Mucosa of stomach (tissue), 1 donor: ENCODE measurements around the gene RHOA.

Experiments
- H3K27me3 ChIP-seq: one replicate; pipeline ENCODE4 v1.7.0; 2013; ENCODE audit warnings: mild to moderate bottlenecking, low read length; ENCODE audit not compliant: control insufficient read depth, insufficient read depth
- H3K36me3 ChIP-seq: one replicate; pipeline ENCODE4 v1.7.0; 2013; ENCODE audit warnings: low read length; ENCODE audit not compliant: control insufficient read depth, insufficient read depth
- H3K4me1 ChIP-seq: one replicate; pipeline ENCODE4 v1.7.0; 2013; ENCODE audit warnings: mild to moderate bottlenecking, low read length; ENCODE audit not compliant: control insufficient read depth, insufficient read depth
- H3K4me3 ChIP-seq: one replicate; pipeline ENCODE4 v1.7.0; 2013; ENCODE audit warnings: low read length
- H3K9ac ChIP-seq: one replicate; pipeline ENCODE4 v1.7.0; 2013; ENCODE audit warnings: mild to moderate bottlenecking, low read length, moderate library complexity
- H3K9me3 ChIP-seq: one replicate; pipeline ENCODE4 v1.7.0; 2013; ENCODE audit warnings: mild to moderate bottlenecking, low read length, moderate library complexity; ENCODE audit not compliant: control insufficient read depth
- donor health status: Pancreatic carcinoma.

Gene RHOA

GRCh38 chr3:49386056-49386756, 25.6 kb downstream of the RHOA start:
- Histone ChIP-seq H3K4me3 (no peak overlapping the region), H3K36me3 (no peaks in the 10 kb centered on the region), H3K9me3 (no peaks in the 10 kb centered on the region), H3K27me3 (no peaks in the 10 kb centered on the region), H3K9ac (no peak overlapping the region), H3K4me1 (peaks cover 9% of the 10 kb centered on the region)

GRCh38 chr3:49385617-49386016, 26.2 kb downstream of the RHOA start:
- H3K9me3 ChIP-seq: no peaks in the 10 kb centered on the region
- H3K27me3 ChIP-seq: no peaks in the 10 kb centered on the region
- no peak overlapping the region for H3K9ac ChIP-seq
- no peak overlapping the region for H3K4me3 ChIP-seq
- peaks cover 9% of the 10 kb centered on the region for H3K4me1 ChIP-seq
- H3K36me3 ChIP-seq: no peaks in the 10 kb centered on the region

- peaks cover 9% of the 10 kb centered on the region for H3K4me1 ChIP-seq
- H3K27me3 ChIP-seq: no peaks in the 10 kb centered on the region
- no peaks in the 10 kb centered on the region for H3K36me3 ChIP-seq
- H3K9ac ChIP-seq: no peak overlapping the region
- H3K4me3 ChIP-seq: no peak overlapping the region
- no peaks in the 10 kb centered on the region for H3K9me3 ChIP-seq
These were observed 28.4 kb downstream of the RHOA start for GRCh38 chr3:49383387-49383786.

GRCh38 chr3:49378249-49378895, 33.4 kb downstream of the RHOA start:
- peaks cover under 1% of the 10 kb centered on the region for H3K4me1 ChIP-seq

GRCh38 chr3:49377483-49377882, 34.3 kb downstream of the RHOA start:
- Histone ChIP-seq H3K4me3 (no peak overlapping the region), H3K9me3 (no peaks in the 10 kb centered on the region), H3K27me3 (no peaks in the 10 kb centered on the region), H3K9ac (no peak overlapping the region), H3K36me3 (peaks cover 7% of the 10 kb centered on the region), H3K4me1 (no peaks in the 10 kb centered on the region)

More at GRCh38 chr3:49378249-49378895, 33.4 kb downstream of the RHOA start:
- H3K27me3 ChIP-seq: no peaks in the 10 kb centered on the region
- no peak overlapping the region for H3K9ac ChIP-seq
- H3K4me3 ChIP-seq: no peak overlapping the region
- no peaks in the 10 kb centered on the region for H3K9me3 ChIP-seq
- peaks cover 1% of the 10 kb centered on the region for H3K36me3 ChIP-seq

GRCh38 chr3:49371946-49372345, 39.8 kb downstream of the RHOA start:
- H3K27me3 ChIP-seq: no peaks in the 10 kb centered on the region
- H3K9ac ChIP-seq: no peak overlapping the region
- H3K4me1 ChIP-seq: no peaks in the 10 kb centered on the region
- H3K4me3 ChIP-seq: no peak overlapping the region
- peaks cover 13% of the 10 kb centered on the region for H3K36me3 ChIP-seq
- no peaks in the 10 kb centered on the region for H3K9me3 ChIP-seq

- no peak overlapping the region for H3K4me3 ChIP-seq
- H3K36me3 ChIP-seq: peaks cover 13% of the 10 kb centered on the region
- no peaks in the 10 kb centered on the region for H3K9me3 ChIP-seq
- H3K27me3 ChIP-seq: no peaks in the 10 kb centered on the region
- H3K4me1 ChIP-seq: no peaks in the 10 kb centered on the region
- H3K9ac ChIP-seq: no peak overlapping the region
These were observed 41.0 kb downstream of the RHOA start for GRCh38 chr3:49370585-49371290.

- Histone ChIP-seq H3K36me3 (peaks cover 6% of the 10 kb centered on the region), H3K9ac (no peak overlapping the region), H3K4me1 (peaks cover 12% of the 10 kb centered on the region), H3K4me3 (no peak overlapping the region), H3K27me3 (no peaks in the 10 kb centered on the region), H3K9me3 (no peaks in the 10 kb centered on the region)
These were observed 49.2 kb downstream of the RHOA start for GRCh38 chr3:49362561-49362960.

GRCh38 chr3:49359623-49360022, 52.2 kb downstream of the RHOA start:
- H3K4me3 ChIP-seq: no peak overlapping the region
- H3K36me3 ChIP-seq: peaks cover 6% of the 10 kb centered on the region
- H3K27me3 ChIP-seq: no peaks in the 10 kb centered on the region
- no peaks in the 10 kb centered on the region for H3K9me3 ChIP-seq
- peaks cover 17% of the 10 kb centered on the region for H3K4me1 ChIP-seq
- no peak overlapping the region for H3K9ac ChIP-seq

GRCh38 chr3:49358884-49359225, 52.9 kb downstream of the RHOA start:
- peak overlapping the region; percentile 28 for H3K4me3 ChIP-seq
- peak overlapping the region; percentile 65 for H3K9ac ChIP-seq
- H3K27me3 ChIP-seq: no peaks in the 10 kb centered on the region
- peaks cover 17% of the 10 kb centered on the region for H3K4me1 ChIP-seq
- peaks cover 6% of the 10 kb centered on the region for H3K36me3 ChIP-seq
- H3K9me3 ChIP-seq: no peaks in the 10 kb centered on the region

GRCh38 chr3:49358217-49358883, 53.4 kb downstream of the RHOA start, which contains the start of gene GPX1:
Gene GPX1, minus strand, starts transcription at chr3:49358353. Its CDS starts 75 bp downstream, at chr3:49358278.
- peaks cover 17% of the 10 kb centered on the region for H3K4me1 ChIP-seq
- H3K4me3 ChIP-seq: peak within 1 kb of the TSS; percentile 28
- H3K36me3 ChIP-seq: peaks cover 6% of the 10 kb centered on the region
- peak within 1 kb of the TSS; percentile 65 for H3K9ac ChIP-seq
- no peaks in the 10 kb centered on the region for H3K27me3 ChIP-seq
- no peaks in the 10 kb centered on the region for H3K9me3 ChIP-seq
